VCaP (cell line): ENCODE results near the gene BBS1.

Experiments
- H3K27ac ChIP-seq: fragments of 450-650 bp; 2 replicates; pipeline ENCODE4 v1.5.1; 2017
- TF ChIP-seq, protein P1 (sequence below): fragments of 450-650 bp; conservative IDR thresholded peaks from 2 replicates; pipeline ENCODE4 v1.5.1; 2017; ENCODE audit warnings: mild to moderate bottlenecking, moderate library complexity

Gene BBS1

DNA sequence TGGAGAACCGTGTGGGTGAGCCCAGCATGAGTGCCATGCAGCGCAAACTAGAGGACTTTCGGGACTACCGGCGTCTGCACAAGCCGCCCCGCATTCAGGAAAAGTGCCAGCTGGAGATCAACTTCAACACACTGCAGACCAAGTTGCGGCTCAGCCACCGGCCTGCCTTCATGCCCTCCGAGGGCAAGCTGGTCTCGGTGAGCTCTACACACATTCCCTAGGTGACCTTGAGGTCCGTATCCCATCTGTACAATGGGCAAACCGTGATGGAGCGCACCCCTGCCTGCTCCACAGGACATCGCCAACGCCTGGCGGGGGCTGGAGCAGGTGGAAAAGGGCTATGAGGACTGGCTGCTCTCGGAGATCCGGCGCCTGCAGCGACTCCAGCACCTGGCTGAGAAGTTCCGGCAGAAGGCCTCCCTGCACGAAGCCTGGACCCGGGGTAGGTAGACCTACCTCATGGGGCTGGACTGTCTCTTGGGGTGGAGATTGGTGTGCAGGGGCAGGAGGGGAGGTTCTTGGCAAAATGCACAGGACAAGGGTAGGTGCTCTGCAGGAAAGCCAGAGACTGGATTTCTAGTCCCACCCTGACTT is 47.4 kb downstream of the BBS1 start:
- TF ChIP-seq, protein P1, sequence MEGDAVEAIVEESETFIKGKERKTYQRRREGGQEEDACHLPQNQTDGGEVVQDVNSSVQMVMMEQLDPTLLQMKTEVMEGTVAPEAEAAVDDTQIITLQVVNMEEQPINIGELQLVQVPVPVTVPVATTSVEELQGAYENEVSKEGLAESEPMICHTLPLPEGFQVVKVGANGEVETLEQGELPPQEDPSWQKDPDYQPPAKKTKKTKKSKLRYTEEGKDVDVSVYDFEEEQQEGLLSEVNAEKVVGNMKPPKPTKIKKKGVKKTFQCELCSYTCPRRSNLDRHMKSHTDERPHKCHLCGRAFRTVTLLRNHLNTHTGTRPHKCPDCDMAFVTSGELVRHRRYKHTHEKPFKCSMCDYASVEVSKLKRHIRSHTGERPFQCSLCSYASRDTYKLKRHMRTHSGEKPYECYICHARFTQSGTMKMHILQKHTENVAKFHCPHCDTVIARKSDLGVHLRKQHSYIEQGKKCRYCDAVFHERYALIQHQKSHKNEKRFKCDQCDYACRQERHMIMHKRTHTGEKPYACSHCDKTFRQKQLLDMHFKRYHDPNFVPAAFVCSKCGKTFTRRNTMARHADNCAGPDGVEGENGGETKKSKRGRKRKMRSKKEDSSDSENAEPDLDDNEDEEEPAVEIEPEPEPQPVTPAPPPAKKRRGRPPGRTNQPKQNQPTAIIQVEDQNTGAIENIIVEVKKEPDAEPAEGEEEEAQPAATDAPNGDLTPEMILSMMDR = no peak
- peak overlapping the region; percentile 64 for H3K27ac ChIP-seq

DNA sequence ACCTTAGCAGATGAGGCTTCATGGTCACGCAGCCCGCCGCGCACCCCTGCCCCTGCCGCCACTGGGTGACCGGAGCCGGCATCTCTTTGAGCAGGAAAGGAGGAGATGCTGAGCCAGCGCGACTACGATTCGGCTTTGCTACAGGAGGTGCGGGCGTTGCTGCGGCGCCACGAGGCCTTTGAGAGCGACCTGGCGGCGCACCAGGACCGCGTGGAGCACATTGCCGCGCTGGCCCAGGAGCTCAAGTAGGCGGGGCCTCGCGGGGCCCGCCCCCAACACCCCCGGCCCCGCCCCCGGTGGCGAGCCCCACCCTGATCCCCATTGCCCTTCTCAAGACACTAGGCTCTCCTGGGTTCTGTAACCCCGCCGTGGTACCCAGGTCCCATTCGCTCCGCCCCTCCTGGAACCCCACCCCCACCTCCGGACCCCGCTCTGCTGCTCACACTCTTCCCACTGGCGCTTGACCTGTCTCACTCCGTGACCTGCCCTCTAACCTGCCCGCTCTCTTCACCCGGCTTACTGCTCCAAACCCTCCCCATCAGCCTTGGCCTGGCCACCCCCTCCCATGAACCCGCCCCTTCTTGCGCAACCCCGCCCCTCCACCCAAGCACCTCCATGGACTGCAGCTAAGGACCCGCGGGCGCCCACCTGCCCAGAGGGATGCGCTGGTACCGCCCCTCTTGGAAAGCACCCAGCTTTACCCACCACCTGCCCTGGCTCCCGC is 48.9 kb downstream of the BBS1 start:
- no peak overlapping the region for H3K27ac ChIP-seq
- TF ChIP-seq, protein P1 = no peak

DNA sequence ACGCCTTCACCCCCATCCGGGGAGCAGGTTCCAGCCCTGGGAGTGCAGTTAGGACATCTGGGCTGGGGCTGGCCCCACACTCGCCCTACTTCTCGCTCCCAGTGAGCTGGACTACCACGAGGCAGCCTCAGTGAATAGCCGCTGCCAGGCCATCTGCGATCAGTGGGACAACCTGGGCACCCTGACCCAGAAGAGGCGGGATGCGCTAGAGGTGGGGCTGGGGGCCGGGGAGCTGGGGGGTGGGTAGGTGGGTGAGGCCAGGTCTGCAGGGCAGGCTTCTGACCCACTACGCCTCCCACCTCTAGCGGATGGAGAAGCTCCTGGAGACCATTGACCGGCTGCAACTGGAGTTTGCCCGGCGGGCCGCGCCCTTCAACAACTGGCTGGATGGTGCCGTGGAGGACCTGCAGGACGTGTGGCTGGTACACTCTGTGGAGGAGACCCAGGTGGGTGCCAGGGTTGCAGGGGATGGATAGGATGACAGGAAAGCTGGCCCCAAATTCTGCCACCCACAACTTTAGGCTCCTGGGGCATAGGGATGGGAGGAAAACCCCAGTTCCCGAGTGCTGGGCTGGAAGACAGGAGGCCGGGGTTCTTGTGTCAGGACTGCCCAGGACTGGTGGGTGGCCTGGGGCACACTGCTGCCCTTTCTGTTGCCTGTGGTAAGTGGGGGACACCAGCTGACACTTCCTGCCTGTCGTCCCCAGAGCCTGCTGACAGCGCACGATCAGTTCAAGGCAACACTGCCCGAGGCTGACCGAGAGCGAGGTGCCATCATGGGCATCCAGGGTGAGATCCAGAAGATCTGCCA is 49.6 kb downstream of the BBS1 start:
- TF ChIP-seq, protein P1 = no peak
- H3K27ac ChIP-seq = no peak overlapping the region

DNA sequence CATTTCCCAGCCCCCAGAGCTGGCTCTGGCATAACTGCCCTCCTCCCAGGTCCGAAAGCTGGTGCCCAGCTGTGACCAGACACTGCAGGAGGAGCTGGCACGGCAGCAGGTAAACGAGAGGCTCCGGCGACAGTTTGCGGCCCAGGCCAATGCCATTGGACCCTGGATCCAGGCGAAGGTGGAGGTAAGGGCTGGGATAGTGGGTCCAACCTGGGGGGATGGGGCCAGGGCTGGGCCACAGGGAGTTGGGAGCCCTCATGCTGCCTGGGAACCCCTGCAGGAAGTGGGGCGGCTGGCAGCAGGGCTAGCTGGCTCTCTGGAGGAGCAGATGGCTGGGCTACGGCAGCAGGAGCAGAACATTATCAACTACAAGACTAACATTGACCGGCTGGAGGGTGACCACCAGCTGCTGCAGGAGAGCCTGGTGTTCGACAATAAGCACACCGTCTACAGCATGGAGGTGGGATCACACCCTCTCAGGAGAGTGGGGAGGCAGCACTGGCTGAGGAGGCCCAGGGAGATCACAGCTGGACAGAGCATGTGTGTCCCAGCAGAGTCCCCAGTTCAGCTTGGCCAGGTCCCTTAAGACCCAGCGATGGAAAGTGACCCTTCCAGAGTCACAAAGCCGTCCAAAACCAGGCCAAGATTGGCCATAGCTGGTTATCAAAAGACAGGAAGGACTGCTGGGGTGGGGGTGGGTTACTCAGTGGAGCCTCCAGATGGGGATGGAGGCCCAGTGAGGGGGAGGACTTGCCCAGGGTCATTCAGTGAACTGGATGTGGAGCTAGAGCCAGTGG is 50.9 kb downstream of the BBS1 start:
- H3K27ac ChIP-seq = no peak overlapping the region

DNA sequence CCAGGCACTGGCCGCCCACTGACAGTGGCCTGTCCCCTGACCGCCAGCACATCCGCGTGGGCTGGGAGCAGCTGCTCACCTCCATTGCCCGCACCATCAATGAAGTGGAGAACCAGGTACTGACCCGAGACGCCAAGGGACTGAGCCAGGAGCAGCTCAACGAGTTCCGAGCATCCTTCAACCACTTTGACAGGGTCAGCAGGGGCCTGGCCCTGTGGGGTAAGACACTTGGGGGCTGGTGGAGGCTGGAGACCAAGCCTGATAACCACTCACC is 51.5 kb downstream of the BBS1 start:
- TF ChIP-seq, protein P1 = no peak

More for the DNA sequence above, 50.9 kb downstream of the BBS1 start:
- TF ChIP-seq, protein P1 = no peak

DNA sequence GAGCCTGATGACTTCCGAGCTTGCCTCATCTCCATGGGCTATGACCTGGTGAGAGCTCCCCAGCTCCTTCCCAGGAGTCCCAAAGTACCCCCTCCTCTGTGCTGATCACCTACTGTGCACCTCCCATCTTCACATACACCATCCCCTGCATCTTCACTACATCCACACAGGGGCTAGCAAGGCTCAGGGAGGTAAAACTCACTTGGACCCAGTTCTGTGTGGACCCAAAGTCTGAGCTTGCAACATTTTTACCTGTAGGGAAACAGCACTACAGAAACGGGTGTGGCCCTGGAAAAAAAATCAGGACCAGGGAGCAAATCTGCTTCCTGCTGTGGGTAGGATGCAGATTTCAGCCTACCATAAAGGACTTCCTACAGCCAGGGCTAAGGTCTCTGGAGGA is 51.8 kb downstream of the BBS1 start:
- no peak overlapping the region for H3K27ac ChIP-seq
- TF ChIP-seq, protein P1 = no peak

More for the DNA sequence above, 51.5 kb downstream of the BBS1 start:
- no peak overlapping the region for H3K27ac ChIP-seq
